D341Med (cell line): Measurements from ENCODE around the gene MRTFA.

ENCODE experiments used
- DNase-seq: peaks from one replicate; pipeline ENCODE4 v3.0.0; 2012; ENCODE audit warnings: low spot score

MRTFA gene

GRCh38 chr22:40426594-40427333, 209.8 kb downstream of the MRTFA start:
- DNase-seq, result no peak

GRCh38 chr22:40425082-40425481, 211.4 kb downstream of the MRTFA start:
- DNase-seq, result no peak

GRCh38 chr22:40423882-40424640, 212.5 kb downstream of the MRTFA start:
- no peak for DNase-seq

GRCh38 chr22:40423310-40423688, 213.2 kb downstream of the MRTFA start:
- DNase-seq, result no peak

GRCh38 chr22:40422558-40423309, 213.8 kb downstream of the MRTFA start:
- no peak for DNase-seq

- DNase-seq, result no peak
Observed at GRCh38 chr22:40421941-40422340, 214.6 kb downstream of the MRTFA start.

GRCh38 chr22:40421082-40421350, 215.5 kb downstream of the MRTFA start:
- DNase-seq, result no peak

GRCh38 chr22:40420341-40421081, 216.0 kb downstream of the MRTFA start:
- no peak for DNase-seq

GRCh38 chr22:40419718-40420117, 216.8 kb downstream of the MRTFA start:
- DNase-seq, result no peak

- peak; percentile 88 for DNase-seq
Observed at GRCh38 chr22:40418366-40419201, 217.9 kb downstream of the MRTFA start.

- DNase-seq, result no peak
Observed at GRCh38 chr22:40417881-40418280, 218.6 kb downstream of the MRTFA start.

- DNase-seq, result no peak
Observed at GRCh38 chr22:40417041-40417440, 219.5 kb downstream of the MRTFA start.

- no peak for DNase-seq
Observed at GRCh38 chr22:40416636-40417035, 219.9 kb downstream of the MRTFA start.

GRCh38 chr22:40416267-40416570, 220.3 kb downstream of the MRTFA start:
- no peak for DNase-seq

- DNase-seq, result no peak
Observed at GRCh38 chr22:40415531-40416266, 220.8 kb downstream of the MRTFA start.

- DNase-seq, result no peak
Observed at GRCh38 chr22:40414838-40415505, 221.5 kb downstream of the MRTFA start.

- DNase-seq, result no peak
Observed at GRCh38 chr22:40414311-40414710, 222.2 kb downstream of the MRTFA start.

- no peak for DNase-seq
Observed at GRCh38 chr22:40413873-40414272, 222.6 kb downstream of the MRTFA start.

GRCh38 chr22:40412441-40412840, 224.1 kb downstream of the MRTFA start:
- DNase-seq, result no peak

GRCh38 chr22:40411506-40411861, 225.0 kb downstream of the MRTFA start:
- no peak for DNase-seq
